Body of pancreas (tissue), 4 donors: ENCODE data around the gene DIS3L2.

ENCODE experiments used
- POLR2A ChIP-seq, 3 donors: fragments of 450-650 bp; IDR thresholded peaks; one replicate each; pipeline ENCODE4 v1.6.1; 2016; ENCODE audit warnings: antibody characterized with exemption in 3 of 3, mild to moderate bottlenecking in 2 of 3
- TF ChIP-seq, protein P1 (sequence below), 7 experiments: fragments of 450-650 bp in 4 of 7; fragments of 200-600 bp in 3 of 7; sonication (generic) in 3 of 7; IDR thresholded peaks; one replicate each; pipeline ENCODE4 v1.5.1; 2016 to 2019; ENCODE audit warnings: antibody characterized with exemption in 7 of 7

DNA sequence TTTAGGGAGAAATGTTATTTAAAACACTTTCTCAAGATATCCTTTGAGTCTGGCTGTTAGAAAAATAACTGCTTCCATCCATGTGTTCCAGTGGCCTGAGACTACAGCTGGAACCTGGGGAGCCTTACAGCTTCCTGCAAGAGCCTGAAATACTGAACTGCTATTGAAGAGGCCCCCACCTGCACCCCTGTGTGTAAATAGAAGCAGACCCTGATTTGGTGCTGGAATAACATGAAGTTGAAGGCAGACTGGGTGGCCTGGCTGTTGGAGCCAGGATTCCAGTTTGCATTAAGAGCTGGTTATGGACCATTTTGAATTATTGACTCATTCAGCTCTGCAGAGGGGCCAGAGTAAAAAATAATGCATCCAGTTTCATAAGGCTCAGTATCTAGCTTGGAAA is 61.9 kb downstream of the DIS3L2 start:
- TF ChIP-seq, protein P1, sequence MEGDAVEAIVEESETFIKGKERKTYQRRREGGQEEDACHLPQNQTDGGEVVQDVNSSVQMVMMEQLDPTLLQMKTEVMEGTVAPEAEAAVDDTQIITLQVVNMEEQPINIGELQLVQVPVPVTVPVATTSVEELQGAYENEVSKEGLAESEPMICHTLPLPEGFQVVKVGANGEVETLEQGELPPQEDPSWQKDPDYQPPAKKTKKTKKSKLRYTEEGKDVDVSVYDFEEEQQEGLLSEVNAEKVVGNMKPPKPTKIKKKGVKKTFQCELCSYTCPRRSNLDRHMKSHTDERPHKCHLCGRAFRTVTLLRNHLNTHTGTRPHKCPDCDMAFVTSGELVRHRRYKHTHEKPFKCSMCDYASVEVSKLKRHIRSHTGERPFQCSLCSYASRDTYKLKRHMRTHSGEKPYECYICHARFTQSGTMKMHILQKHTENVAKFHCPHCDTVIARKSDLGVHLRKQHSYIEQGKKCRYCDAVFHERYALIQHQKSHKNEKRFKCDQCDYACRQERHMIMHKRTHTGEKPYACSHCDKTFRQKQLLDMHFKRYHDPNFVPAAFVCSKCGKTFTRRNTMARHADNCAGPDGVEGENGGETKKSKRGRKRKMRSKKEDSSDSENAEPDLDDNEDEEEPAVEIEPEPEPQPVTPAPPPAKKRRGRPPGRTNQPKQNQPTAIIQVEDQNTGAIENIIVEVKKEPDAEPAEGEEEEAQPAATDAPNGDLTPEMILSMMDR (IDR thresholded peaks at IDR 0.05) = no peak
- TF ChIP-seq POLR2A (IDR thresholded peaks at IDR 0.05) = no peak
